Kidney (tissue), 14 donors: ENCODE results near the gene TENM4. TPM values are rescaled to one million over a fixed set of nuclear protein-coding genes. Genes with fewer than 3 reads are reported as not detected.

Experiments used
- DNase-seq, 5 donors: peaks; one replicate each; pipeline ENCODE4 v3.0.0-alpha.2; 2013 to 2020
- FAIRE-seq: peaks from 2 replicates; lab custom pipeline; 2012; peaks lifted over from hg19 to GRCh38; lab: Jason Lieb, UNC
- H3K27ac ChIP-seq, 2 donors: one replicate each; pipeline ENCODE4 v1.7.0; 2013; ENCODE audit warnings: low read depth in 2 of 2, low read length in 2 of 2, inconsistent platforms in 1 of 2
- H3K27me3 ChIP-seq: one replicate; pipeline ENCODE4 v1.7.1; 2013; ENCODE audit warnings: low read length, inconsistent platforms; ENCODE audit not compliant: control insufficient read depth, insufficient read depth
- H3K36me3 ChIP-seq, 3 donors: one replicate each; pipeline versions ENCODE4 v1.7.0 to v1.7.1; 2013; ENCODE audit warnings: low read length in 3 of 3, control low read depth in 1 of 3, inconsistent platforms in 1 of 3; ENCODE audit not compliant: insufficient read depth in 3 of 3, control insufficient read depth in 2 of 3
- H3K4me1 ChIP-seq, 3 donors: one replicate each; pipeline versions ENCODE4 v1.7.0 to v1.7.1; 2013; ENCODE audit warnings: low read length in 3 of 3, inconsistent platforms in 1 of 3, low read depth in 1 of 3; ENCODE audit not compliant: control insufficient read depth in 2 of 3, insufficient read depth in 2 of 3
- H3K4me3 ChIP-seq, 3 donors: one replicate each; pipeline versions ENCODE4 v1.7.0 to v1.8.1; 2013; ENCODE audit warnings: low read length in 3 of 3, control low read depth in 1 of 3, inconsistent platforms in 1 of 3
- H3K9ac ChIP-seq, 3 donors: one replicate each; pipeline versions ENCODE4 v1.7.0 to v1.7.1; 2013; ENCODE audit warnings: low read length in 3 of 3, control low read depth in 1 of 3, inconsistent platforms in 1 of 3
- H3K9me3 ChIP-seq, 3 donors: one replicate each; pipeline versions ENCODE4 v1.7.0 to v1.7.1; 2013; ENCODE audit warnings: low read length in 3 of 3, control low read depth in 1 of 3, inconsistent platforms in 1 of 3; ENCODE audit not compliant: control insufficient read depth in 2 of 3, insufficient read depth in 1 of 3
- intact Hi-C: fragments of 100-400 bp; cut with DNase I; formaldehyde crosslinking; loops from one replicate; pipeline ENCODE4 v1.11.1; 2022
- polyA plus RNA-seq: library from polyadenylated mRNA; stranded (reverse); fragments of 350-450 nt; fragmentation: Illumina TruSeq; extraction: RNeasy Lipid Tissue Mini Kit (QIAGEN cat#74804); gene quantifications from one replicate; pipeline ENCODE4 v1.2.3, GENCODE V29; 2014; ENCODE audit warnings: low read depth, low replicate concordance; ENCODE audit not compliant: insufficient read depth
- total RNA-seq: library from RNA; stranded (reverse); fragmentation: NEBNext Ultra II Directional; extraction: Animal tissue kit (Norgen Biotek cat#: 25700); gene quantifications from one replicate; pipeline ENCODE4 v1.2.1, GENCODE V29; 2021
- TF ChIP-seq, protein P1 (sequence below): IDR thresholded peaks from 3 replicates; pipeline ENCODE4 v1.5.1; 2012; ENCODE audit warnings: mild to moderate bottlenecking, moderate library complexity, borderline replicate concordance; ENCODE audit not compliant: insufficient read depth; ENCODE audit errors: extremely low read depth
- donor health status: control.
- donor health status: control.
- donor health status: control.
- donor health status: control.
- donor health status: control.
- donor health status: DM: yes; HTN: yes; CAD: no.
- donor health status: Normal renal cell carcinoma (clear cell type).

The TENM4 gene
- total and polyA plus RNA-seq, 2 donors from 2014 or later: 0.34 to 31.0 TPM

DNA sequence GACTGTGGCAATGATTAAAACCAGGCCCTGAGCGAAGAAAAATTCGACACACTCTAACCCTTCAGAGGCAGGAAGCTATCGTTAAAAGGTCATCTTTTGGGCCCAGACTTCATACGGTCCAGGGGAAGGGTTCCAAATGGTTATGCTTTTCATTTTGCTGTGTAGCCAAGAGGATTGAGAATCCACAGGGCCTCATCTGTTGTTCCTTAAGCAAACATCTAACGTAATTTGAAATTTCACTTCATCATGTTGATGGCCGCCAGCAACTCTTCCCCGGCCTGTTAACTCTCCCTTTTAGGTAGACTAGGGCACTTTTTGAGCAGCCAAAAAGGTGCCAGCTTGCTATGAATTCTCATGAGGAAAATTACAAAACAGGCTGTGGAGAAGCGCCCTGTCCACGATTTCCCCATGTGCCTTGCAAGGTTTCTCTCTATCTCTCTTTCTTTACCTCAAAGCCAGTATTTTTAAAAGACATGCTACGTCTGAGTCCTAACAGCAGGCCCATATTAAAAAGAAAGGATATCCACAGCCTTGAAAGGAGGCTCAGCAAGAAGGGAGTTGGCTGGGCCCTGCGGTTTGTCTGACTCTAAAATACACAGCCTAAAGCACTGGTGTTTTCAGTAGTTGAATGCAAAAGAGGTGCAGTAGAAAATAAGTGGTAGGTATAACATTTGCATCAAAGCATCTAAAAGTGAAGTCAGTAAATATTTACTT lies 509.9 kb downstream of the TENM4 start:
- Histone ChIP-seq H3K36me3 (no peaks in the 10 kb centered on the region), H3K4me1 (peaks cover 0 to 4% (median 0%) of the 10 kb centered on the region in 3 donors), H3K27me3 (no peaks in the 10 kb centered on the region), H3K9me3 (no peaks in the 10 kb centered on the region), H3K9ac (no peak overlapping the region), H3K4me3 (no peak overlapping the region), H3K27ac (no peak overlapping the region)
- DNase-seq (no peak), FAIRE-seq (no peak)
- TF ChIP-seq, protein P1, sequence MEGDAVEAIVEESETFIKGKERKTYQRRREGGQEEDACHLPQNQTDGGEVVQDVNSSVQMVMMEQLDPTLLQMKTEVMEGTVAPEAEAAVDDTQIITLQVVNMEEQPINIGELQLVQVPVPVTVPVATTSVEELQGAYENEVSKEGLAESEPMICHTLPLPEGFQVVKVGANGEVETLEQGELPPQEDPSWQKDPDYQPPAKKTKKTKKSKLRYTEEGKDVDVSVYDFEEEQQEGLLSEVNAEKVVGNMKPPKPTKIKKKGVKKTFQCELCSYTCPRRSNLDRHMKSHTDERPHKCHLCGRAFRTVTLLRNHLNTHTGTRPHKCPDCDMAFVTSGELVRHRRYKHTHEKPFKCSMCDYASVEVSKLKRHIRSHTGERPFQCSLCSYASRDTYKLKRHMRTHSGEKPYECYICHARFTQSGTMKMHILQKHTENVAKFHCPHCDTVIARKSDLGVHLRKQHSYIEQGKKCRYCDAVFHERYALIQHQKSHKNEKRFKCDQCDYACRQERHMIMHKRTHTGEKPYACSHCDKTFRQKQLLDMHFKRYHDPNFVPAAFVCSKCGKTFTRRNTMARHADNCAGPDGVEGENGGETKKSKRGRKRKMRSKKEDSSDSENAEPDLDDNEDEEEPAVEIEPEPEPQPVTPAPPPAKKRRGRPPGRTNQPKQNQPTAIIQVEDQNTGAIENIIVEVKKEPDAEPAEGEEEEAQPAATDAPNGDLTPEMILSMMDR: no peak
- intact Hi-C loops: no loop called here

DNA sequence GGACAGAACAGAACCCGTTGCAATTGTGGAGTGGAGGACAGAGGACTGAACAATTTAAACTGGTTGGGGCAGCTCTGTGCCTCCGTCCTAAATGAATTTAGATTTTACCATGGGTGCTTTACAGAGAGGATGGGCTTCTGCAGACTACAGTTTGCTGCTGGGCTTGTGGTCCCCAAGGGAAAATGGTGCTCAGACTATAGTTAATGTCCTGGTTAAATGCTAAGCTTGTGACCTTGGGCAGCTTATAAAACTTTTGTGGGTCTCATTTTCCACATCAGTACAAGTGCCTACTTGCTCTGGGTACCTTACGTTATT lies 511.0 kb downstream of the TENM4 start:
- peaks cover 0 to 2% (median 0%) of the 10 kb centered on the region in 3 donors for H3K4me1 ChIP-seq
- H3K27ac ChIP-seq: no peak overlapping the region
- no peaks in the 10 kb centered on the region for H3K36me3 ChIP-seq
- DNase-seq: no peak
- no peak for FAIRE-seq
- H3K27me3 ChIP-seq: no peaks in the 10 kb centered on the region
- H3K9ac ChIP-seq: no peak overlapping the region
- no peak overlapping the region for H3K4me3 ChIP-seq
- no peaks in the 10 kb centered on the region for H3K9me3 ChIP-seq
- intact Hi-C loops: no loop called here
- TF ChIP-seq, protein P1: no peak

DNA sequence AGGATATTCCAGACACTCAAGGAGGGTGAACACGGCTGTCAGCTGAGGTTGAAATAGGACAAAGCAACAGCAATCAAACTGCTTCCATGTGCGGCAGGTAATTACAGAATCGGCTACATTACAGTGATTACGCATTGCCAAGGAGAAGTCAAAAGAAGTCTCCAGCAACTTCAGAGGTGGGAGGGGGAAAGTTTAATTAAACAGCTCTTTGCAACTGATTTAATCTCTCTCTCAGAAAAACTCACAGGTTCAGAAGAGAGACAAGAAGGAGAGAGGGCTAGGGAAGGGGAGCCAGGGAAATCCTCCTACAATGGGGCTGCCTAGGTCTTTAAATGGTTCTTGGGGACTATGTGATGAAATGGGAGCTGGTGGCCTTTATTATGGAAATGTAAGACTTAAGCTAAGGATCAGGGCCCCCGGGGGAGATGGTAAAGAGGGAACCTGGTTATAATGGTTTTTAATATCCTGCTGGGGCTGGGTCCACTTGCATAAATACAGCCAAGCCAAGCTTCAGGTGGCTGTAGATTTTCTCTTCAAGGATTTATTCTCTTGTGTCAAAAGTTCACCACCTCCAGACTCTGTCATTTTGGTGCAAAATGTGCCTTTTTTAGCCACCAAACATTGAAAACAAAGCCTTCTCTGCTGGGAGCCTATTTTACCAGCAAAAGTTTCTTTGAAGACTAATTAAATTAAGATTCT lies 511.5 kb downstream of the TENM4 start:
- Histone ChIP-seq H3K4me1 (peaks cover 0 to 2% (median 0%) of the 10 kb centered on the region in 3 donors), H3K9me3 (no peaks in the 10 kb centered on the region), H3K4me3 (no peak overlapping the region), H3K27ac (no peak overlapping the region), H3K36me3 (no peaks in the 10 kb centered on the region), H3K27me3 (no peaks in the 10 kb centered on the region), H3K9ac (no peak overlapping the region)
- FAIRE-seq (no peak), DNase-seq (peak in 2 of 5 donors; percentile 57 to 74)
- intact Hi-C loops: no loop called here
- TF ChIP-seq, protein P1: no peak
